Measurements from ENCODE around the gene ALPL.
"Not testable (repeated sequence)": the region's sequence is repeated elsewhere in the genome, so short reads cannot be mapped to it uniquely, and the experiment has no call there.

Gene ALPL

DNA sequence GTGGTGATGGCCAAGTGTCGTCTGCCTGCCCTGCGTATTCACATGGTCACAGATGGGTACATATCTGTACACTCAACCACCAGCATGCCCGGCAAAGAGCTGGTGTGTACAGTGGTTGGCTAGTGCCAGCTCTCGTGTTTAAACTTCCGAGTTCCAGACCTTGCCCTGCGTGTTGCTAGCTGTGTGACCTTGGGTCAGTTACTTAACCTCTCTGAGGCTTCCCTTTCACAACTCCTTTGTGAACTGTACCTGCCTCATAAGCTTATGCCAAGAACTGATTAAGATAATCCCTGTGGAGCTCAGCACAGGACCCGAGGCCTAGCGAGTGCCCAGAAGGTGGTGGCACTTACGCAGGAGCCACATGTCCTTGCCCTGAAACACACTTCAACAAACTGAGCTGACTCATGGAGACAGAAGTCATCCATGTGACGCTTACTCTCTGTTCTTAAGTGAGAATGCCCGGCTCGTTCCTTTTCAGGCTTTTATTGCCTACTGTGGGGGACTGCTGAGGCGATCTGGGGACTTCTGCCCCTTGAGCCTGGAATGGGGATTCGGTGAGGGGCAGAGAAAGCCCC is 55.4 kb downstream of the ALPL start:
- TF ChIP-seq, protein P1, sequence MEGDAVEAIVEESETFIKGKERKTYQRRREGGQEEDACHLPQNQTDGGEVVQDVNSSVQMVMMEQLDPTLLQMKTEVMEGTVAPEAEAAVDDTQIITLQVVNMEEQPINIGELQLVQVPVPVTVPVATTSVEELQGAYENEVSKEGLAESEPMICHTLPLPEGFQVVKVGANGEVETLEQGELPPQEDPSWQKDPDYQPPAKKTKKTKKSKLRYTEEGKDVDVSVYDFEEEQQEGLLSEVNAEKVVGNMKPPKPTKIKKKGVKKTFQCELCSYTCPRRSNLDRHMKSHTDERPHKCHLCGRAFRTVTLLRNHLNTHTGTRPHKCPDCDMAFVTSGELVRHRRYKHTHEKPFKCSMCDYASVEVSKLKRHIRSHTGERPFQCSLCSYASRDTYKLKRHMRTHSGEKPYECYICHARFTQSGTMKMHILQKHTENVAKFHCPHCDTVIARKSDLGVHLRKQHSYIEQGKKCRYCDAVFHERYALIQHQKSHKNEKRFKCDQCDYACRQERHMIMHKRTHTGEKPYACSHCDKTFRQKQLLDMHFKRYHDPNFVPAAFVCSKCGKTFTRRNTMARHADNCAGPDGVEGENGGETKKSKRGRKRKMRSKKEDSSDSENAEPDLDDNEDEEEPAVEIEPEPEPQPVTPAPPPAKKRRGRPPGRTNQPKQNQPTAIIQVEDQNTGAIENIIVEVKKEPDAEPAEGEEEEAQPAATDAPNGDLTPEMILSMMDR (IDR thresholded peaks at IDR 0.05; ENCODE audit: poor library complexity, severe bottlenecking) = no peak
- no peaks in the 10 kb centered on the region for H3K4me1 ChIP-seq (ENCODE audit: insufficient read depth, poor library complexity, severe bottlenecking)
- no peak overlapping the region for H3K27ac ChIP-seq (ENCODE audit: poor library complexity, severe bottlenecking)
- H3K27me3 ChIP-seq (ENCODE audit: insufficient read depth, poor library complexity, severe bottlenecking) = no peaks in the 10 kb centered on the region
- no peak overlapping the region for H3K4me3 ChIP-seq (ENCODE audit: severe bottlenecking)
- H3K9me3 ChIP-seq (ENCODE audit: severe bottlenecking) = no peaks in the 10 kb centered on the region
- ATAC-seq (ENCODE audit: low read depth) (no peak), DNase-seq (ENCODE audit: low spot score) (no peak)
- H3K36me3 ChIP-seq (ENCODE audit: low read depth) = no peaks in the 10 kb centered on the region

- Histone ChIP-seq H3K4me3 (ENCODE audit: severe bottlenecking) (no peak overlapping the region), H3K9me3 (ENCODE audit: severe bottlenecking) (no peaks in the 10 kb centered on the region), H3K4me1 (ENCODE audit: insufficient read depth, poor library complexity, severe bottlenecking) (no peaks in the 10 kb centered on the region), H3K27ac (ENCODE audit: poor library complexity, severe bottlenecking) (no peak overlapping the region), H3K36me3 (ENCODE audit: low read depth) (no peaks in the 10 kb centered on the region), H3K27me3 (ENCODE audit: insufficient read depth, poor library complexity, severe bottlenecking) (no peaks in the 10 kb centered on the region)
- DNase-seq (ENCODE audit: low spot score) (no peak), ATAC-seq (ENCODE audit: low read depth) (no peak)
- TF ChIP-seq, protein P1 (IDR thresholded peaks at IDR 0.05; ENCODE audit: poor library complexity, severe bottlenecking) = no peak
Measured at GRCh38 chr1:21565285-21565684, 56.1 kb downstream of the ALPL start.

GRCh38 chr1:21566361-21566760 is 57.1 kb downstream of the ALPL start:
- not testable (repeated sequence) for DNase-seq (ENCODE audit: low spot score); ATAC-seq (ENCODE audit: low read depth); H3K4me3 ChIP-seq (ENCODE audit: severe bottlenecking); H3K36me3 ChIP-seq (ENCODE audit: low read depth); H3K27ac ChIP-seq (ENCODE audit: poor library complexity, severe bottlenecking); H3K4me1 ChIP-seq (ENCODE audit: insufficient read depth, poor library complexity, severe bottlenecking); H3K9me3 ChIP-seq (ENCODE audit: severe bottlenecking); H3K27me3 ChIP-seq (ENCODE audit: insufficient read depth, poor library complexity, severe bottlenecking)

GRCh38 chr1:21567241-21568005 is 58.2 kb downstream of the ALPL start:
- TF ChIP-seq, protein P1 (IDR thresholded peaks at IDR 0.05; ENCODE audit: poor library complexity, severe bottlenecking) = no peak
- DNase-seq (ENCODE audit: low spot score) (no peak), ATAC-seq (ENCODE audit: low read depth) (no peak)
- Histone ChIP-seq H3K27ac (ENCODE audit: poor library complexity, severe bottlenecking) (no peak overlapping the region), H3K9me3 (ENCODE audit: severe bottlenecking) (no peaks in the 10 kb centered on the region), H3K4me3 (ENCODE audit: severe bottlenecking) (no peak overlapping the region), H3K36me3 (ENCODE audit: low read depth) (no peaks in the 10 kb centered on the region), H3K4me1 (ENCODE audit: insufficient read depth, poor library complexity, severe bottlenecking) (no peaks in the 10 kb centered on the region), H3K27me3 (ENCODE audit: insufficient read depth, poor library complexity, severe bottlenecking) (no peaks in the 10 kb centered on the region)

DNA sequence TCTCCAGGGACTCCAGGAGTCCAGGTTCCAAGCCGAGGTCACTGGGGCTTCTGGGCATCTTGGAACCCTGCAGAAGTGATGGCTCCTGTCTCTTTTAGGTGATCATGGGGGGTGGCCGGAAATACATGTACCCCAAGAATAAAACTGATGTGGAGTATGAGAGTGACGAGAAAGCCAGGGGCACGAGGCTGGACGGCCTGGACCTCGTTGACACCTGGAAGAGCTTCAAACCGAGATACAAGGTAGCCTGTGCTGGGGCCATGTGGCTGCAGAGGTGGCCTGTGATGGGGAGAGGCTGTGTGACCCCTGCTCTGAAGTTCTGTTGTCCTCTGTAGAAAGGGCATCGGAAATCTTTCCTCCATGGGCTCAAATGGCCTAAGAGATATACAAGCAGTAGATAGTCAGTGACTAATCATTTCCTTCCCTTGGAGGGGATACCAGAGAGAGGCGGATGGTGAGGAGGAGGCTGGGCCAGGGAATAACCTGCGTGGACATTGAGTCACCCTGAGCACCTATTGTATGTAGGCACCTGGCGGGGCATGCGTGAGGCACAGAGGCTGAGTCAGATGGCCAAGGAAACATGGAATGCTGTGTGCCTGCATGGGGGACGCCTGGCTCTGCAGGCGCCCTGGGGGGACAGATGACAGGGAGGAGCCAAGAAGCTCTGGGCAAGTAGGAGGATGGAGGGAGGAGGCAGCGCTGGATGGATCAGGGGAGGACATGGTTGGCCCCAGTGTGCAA is 59.0 kb downstream of the ALPL start:
- TF ChIP-seq, protein P1 (IDR thresholded peaks at IDR 0.05; ENCODE audit: poor library complexity, severe bottlenecking) = no peak
- H3K4me3 ChIP-seq (ENCODE audit: severe bottlenecking) = no peak overlapping the region
- H3K9me3 ChIP-seq (ENCODE audit: severe bottlenecking) = no peaks in the 10 kb centered on the region
- no peak for DNase-seq (ENCODE audit: low spot score)
- no peaks in the 10 kb centered on the region for H3K27me3 ChIP-seq (ENCODE audit: insufficient read depth, poor library complexity, severe bottlenecking)
- no peak overlapping the region for H3K27ac ChIP-seq (ENCODE audit: poor library complexity, severe bottlenecking)
- H3K4me1 ChIP-seq (ENCODE audit: insufficient read depth, poor library complexity, severe bottlenecking) = no peaks in the 10 kb centered on the region
- peak; percentile 87 for ATAC-seq (ENCODE audit: low read depth)
- H3K36me3 ChIP-seq (ENCODE audit: low read depth) = no peaks in the 10 kb centered on the region
